Daoy (cell line): Measurements from ENCODE around the gene BSCL2. TPM values are rescaled to one million over a fixed set of nuclear protein-coding genes. Genes with fewer than 3 reads are reported as not detected.
A peak's percentile ranks its signal among the peaks of the same experiment; 100 is the strongest.
"Not testable (repeated sequence)": the region's sequence is repeated elsewhere in the genome, so short reads cannot be mapped to it uniquely, and the experiment has no call there.

Source experiments
- DNase-seq: peaks from one replicate; pipeline ENCODE4 v3.0.0-alpha.2; 2015; ENCODE audit warnings: low read depth
- total RNA-seq: library from RNA; depleted of rRNA; stranded (reverse); fragments of >200 nt; shearing (Covaris generic); gene quantifications from 2 replicates; pipeline ENCODE4 v1.2.3, GENCODE V29; 2014

BSCL2 gene
- total RNA-seq, 1 experiment from 2014 or later = 56.9 TPM

DNA sequence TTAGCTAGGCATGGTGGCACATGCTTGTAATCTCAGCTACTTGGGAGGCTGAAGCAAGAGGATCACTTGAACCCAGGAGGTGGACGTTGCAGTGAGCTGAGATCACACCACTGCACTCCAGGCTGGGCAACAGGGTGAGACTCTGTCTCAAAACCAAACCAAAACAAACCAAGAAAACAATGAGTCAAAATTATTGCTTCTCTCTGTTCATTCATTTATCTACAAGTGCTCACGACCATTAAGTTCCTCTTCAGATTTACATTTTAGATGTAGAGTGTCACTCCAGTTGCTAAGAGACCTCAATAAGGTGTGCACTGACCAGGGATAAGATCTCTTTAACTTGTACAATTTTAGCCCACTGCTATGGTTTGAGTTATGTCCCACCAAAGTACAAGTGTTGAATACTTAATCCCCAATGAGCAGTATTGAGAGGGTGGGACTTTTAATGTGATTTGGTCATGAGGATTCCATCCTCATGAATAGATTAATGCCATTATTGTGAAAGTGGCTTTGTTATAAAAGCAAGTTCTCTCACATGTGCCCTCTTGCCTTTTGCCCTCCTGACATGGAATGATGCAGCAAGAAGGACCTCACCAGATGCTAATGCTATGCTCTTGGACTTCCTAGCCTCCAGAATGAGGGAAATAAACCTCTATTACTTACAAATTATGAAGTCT is 12.2 kb upstream of the BSCL2 start:
- DNase-seq = no peak

DNA sequence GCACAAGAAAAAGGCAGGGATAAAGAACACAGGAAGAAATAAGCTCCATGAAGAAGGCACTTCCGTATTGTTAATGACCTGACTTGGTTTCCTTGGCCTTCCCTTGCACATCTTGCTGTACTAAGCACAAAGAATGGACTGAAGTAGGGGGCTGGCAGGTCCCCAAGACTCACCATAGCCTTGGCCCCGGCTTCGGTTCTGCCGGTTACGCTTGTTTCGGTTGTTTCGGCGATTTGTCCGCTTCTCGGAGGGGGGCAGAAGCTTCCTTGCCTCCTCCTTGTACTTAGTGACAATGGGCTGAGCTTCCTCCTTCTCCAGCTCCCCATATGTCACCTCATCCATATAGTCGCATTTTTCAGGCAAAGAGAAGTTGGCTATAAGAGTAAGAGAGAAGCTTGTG is 9.6 kb upstream of the BSCL2 start:
- no peak for DNase-seq

DNA sequence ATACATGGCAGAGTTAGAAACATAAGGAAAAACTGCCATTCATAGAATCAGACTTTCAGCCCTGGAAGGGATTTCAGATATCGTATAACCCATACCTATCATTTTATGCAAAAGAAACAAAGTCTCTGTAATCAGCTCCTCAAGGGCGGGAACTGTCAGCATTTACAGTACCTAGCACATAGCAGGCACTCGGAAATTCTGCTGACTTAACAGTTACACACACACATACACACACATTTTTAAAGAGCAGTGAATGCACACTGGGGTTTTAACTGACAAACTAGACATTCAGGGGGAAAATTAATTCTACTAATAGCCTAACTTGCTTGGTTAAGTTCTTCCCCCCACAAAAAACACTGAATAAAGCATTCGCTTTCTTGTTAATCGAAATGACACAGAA is 9.0 kb upstream of the BSCL2 start:
- no peak for DNase-seq

DNA sequence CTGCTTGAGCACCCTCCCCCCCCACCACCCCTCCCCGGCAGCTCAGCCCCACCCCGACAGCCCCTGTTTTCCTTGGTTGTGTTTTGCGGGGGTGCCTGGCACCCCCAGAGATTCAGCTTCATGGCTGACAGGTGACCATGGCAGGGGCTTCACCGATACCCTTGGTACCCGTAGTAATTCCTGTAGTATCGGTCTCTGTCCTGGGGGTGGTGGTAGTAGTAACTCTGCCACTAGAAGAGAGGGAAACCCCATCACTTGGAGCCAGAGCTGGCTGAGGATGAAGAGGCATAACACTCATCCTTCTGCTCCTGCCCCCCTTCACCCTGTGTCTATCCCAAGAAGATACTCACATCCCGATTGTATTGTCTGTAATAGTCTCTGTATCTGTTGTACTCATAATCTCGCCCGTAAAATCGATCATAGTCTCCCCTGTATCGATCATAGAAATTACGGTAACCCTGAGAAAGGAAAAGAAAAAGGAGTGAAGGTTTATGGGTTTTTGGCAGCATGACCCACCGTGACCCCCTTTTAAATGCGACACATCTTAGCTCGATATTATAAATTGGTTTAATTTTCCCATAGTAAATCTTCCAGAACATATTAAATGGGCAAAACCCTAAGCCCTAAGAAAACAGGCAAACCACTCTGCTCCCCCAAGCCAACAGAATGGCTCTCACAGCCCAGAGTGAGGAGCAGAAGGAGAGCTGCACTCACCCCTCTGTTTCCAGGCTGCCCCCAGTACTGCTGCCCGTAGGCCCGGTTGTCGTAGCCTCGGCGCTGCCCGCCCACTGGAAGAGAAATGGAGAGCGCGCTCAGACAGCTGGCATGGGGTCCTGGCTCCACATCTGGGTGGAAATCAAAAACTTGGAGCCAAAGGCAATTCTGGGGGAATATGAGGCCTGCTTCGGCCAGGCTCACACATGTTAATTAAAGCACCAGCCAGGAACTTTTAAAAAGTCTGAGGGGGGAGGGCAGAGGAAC is 8.2 kb upstream of the BSCL2 start:
- no peak for DNase-seq

DNA sequence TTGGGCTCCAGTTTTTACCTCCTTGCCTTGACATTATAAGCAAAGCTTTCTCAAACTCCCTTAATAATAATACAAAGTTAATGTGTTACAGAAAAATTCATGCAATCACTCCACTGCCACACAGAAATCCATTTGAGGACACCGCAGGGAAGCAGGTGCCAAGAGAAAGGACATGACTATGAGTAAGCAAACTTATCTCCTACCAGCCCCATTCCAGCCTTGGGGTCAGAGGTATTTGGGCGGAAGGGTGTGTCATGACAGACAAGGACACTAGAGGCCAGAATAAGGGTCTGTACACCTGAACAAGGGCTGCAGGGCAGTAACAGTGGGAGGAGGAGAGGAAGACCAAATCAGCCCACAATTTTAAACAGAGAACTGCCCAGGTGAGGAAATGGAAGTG is 6.1 kb upstream of the BSCL2 start:
- DNase-seq = no peak

DNA sequence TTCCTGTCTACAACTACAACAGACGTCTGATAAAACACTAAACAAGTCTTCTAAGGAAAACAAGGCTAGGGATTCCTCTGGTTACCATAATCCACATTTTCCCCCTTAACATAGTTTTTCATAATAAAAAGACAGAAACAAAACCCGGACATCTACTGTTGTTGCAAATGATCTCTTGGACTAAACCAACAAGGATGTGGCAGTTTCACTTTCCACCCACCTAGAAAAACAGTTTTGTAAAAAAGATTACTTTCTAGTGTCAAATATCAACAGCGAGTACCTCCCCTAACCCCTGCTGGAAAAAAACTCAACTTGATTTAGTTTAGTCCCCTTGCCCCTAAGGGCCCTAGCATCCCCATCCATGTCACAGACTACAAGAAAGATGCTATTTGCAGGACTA is 5.6 kb upstream of the BSCL2 start:
- no peak for DNase-seq

DNA sequence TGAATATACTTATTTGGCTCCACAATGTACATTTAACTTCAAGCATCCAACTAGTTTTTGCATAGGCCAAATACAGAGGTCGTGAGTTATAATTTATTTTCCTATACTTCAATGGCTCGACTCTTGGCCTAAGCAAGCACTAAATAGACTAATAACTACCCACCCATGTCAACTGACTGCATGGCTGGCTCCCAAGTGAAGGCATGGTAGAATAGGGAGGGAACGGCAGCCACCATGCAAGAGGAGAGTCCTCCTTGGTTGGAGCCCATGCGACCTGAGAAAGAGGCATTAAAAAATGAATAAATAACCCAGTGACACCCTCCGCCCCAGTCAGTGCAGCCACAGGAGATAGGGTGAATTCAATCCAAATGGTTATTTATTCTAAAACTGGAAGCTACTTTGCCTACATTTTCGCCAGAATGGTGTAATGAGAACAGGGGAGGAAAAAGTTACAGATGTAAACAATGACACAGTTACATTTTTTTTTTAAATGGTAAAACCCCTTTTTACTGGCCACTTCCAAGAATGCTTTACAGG is 5.1 kb upstream of the BSCL2 start:
- no peak for DNase-seq

DNA sequence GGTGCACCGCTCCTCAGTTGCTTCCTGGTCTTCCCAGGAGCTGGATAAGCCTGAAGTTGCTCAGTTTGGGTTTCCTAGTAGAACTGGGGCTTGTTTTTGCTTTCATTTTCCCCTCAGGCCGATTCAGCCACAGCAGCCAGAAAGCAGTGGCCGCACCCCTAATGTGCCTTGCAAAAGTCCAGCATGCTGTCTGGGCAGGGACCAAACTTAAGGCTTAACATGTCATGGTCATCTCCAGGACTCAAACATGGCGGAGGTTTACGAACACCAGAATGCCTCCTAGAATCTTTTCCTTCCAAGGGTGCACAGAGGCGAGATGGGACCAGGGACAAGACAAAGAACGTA is 2.7 kb upstream of the BSCL2 start:
- DNase-seq = peak; percentile 40

DNA sequence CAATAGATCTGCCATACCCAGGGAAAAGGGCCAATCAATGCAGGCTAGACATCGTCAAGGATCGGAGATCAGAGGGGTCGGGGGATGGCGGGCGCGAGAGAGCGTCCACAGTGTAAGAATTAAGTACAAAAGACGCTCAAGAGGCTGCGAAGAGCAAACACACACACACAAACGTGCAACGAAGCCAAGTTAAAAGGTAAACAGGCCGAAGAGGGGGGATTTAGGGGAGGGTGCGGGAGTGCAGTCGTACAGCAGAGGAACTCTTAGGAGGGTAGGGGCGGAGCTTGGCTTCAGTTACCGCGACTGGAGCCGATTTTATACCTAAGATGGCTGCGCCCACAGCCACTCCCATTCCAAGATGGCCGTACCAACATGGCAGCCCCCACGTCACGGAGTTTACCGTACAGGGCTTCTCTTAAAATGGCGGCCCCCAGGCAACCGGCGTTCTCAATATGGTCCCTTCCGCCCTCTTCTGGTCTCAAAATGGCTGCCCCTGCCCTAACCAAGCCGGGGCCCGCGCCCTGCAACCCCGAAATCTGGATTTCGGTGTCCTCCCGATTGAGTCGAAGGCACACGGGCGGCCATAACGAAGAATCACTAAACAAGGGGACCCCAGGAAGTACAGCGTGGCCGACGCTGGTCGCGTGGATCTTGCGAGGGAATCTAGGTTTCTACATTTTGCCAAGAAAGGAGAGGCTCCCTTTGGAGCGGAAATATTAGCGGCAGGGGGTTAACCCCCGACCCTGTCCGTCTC is 2.2 kb upstream of the BSCL2 start:
- peak; percentile 97 for DNase-seq

DNA sequence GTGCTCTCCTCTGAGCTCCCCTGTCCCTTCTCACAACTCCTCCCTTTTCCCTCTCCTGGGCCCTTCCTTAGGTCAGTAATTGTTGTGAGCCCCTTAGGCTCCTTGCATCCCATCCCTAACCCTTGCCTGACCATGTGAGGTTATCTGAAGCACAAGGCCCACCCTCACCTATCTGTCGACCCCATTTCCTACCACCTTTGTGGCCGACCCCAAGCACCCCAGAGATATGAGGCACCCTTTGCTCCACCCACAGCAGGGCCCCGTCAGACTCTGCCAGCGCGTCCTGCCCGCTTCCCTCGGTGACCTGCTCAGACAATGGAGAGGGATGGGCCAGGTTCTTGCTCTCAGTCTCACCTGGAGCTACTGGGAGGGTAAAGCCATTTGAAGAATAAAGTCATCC is 1.6 kb upstream of the BSCL2 start:
- no peak for DNase-seq

DNA sequence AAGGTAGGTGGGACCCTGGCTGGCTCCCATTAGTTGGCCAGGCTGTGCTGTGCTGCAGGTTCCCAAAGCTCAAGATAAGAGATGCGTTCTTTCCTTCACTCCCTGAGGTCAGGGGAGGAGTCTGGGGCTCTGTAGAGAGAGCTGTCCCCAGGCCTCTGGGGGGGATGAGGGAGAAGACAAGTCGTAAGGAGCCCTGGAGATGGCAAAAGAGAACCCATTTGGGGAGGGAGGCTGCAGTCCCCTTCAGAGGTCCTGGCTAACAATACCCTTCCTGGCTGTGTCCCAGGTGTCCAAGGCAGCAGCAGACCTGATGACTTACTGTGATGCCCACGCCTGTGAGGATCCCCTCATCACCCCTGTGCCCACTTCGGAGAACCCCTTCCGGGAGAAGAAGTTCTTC is 1.2 kb upstream of the BSCL2 start:
- no peak for DNase-seq

DNA sequence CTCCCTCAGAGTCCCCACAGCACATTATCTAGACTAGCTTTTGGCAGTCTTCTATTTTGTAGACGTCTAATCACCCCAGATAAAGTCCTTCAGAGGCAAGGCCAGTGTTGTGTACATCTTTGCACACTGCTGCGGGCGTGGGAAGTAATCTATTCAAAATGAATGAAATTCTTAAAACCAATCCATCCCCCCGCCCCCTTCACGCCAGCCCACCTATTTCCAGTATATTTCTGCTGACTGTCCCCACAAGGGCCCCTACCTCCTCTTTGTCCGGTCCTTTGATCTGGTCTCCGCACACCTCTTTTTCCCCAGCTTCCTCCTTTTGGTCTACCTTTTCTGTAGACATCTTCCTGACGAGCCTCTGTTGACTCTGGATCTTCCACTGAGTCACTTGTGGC is 375 bp downstream of the BSCL2 start:
- no peak for DNase-seq

DNA sequence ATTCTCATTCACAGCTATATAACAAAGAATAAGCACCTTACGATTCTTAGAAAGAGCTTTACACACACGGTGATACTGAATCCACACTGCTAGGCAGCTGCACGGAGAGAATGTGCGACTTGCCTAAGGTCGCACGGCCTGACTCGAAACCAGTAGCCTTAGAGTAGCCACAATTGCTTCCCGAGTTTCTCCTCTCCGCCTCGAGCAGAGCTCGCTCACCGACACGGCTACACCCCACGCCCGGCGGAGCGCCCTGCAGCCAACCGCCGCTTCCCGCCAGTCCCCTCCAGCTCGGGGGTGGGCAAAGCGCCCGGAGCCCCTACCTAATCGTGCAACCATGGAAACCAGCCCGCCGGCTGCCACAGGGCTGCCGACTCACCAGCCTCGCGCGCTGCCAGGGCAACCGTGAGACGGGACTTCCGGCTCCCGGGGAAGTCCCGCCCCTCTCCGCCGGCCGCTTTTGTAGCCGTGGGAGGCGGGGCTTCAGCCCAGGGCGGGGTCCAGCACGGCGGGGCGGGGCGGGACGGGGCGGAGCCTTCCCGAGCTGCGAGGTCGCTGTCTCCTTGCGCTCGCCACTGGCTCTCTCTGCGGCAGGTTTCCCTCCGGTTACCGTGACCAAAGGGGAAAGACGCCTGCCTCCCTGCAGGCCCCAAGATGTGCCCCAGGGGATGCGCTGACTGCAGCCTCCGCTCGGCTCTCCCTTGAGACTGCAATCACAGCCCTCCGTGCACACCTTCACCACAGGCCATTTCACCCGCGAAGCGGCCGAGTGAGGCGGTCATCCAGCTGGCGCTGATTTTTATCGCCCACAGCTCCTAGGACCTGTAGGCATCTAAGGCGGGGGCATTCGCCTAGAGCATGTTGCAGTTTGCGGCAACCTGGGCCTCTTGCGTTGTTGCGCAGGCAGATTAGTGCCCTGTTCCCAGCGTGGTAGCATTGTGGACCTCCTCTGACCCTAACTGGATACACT is 1.1 kb downstream of the BSCL2 start:
- DNase-seq = peak; percentile 97

DNA sequence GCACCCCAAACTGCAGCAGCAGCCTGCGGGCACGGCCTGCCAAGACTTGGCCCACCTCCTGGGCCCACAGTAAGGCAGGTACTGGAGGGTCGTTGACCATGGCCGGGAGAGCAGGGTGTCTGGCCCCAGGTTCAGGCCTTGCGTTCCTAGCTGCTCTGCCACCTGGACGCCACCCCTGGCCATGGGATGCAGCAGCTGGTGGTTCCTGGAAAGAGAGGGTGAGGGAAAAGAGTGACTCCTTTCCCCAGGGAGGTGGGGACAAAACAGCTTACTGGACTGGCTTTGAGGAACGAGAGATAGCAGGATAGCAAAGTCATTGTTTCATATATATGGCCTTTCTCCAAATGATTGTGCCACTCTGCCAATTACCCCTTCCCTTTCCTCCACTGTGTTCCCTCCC is 1.8 kb downstream of the BSCL2 start:
- no peak for DNase-seq

DNA sequence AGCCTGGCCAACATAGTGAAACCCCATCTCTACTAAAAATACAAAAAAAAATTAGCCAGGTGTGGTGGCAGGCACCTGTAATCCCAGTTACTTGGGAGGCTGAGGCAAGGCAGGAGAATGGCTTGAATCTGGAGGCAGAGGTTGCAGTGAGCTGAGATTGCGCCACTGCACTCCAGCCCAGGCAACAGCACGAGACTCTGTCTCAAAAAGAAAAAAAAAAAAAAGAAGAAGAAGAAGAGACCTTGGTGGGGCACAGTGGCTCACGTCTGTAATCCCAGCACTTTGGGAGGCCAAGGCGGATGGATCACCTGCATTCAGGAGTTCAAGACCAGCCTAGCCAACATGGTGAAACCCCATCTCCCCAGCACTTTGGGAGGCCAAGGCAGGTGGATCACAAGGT is 3.3 kb downstream of the BSCL2 start:
- DNase-seq = not testable (repeated sequence)

DNA sequence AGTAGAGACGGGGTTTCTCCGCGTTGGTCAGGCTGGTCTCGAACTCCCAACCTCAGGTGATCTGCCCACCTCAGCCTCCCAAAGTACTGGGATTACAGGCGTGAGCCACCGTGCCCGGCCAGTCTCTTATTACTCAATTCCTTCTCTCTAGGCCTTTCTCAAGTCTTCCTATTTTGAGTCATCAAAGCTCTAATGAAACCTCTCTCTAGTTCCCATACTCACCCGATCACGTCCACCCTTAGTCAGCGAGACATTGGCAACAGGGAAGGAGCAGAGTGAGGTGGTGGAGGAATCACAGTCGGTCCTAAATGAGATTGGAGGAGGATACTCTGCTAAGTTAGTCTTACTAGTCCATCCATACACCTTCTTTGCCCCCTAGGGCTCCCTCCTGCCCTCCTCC is 5.0 kb downstream of the BSCL2 start:
- DNase-seq = no peak

DNA sequence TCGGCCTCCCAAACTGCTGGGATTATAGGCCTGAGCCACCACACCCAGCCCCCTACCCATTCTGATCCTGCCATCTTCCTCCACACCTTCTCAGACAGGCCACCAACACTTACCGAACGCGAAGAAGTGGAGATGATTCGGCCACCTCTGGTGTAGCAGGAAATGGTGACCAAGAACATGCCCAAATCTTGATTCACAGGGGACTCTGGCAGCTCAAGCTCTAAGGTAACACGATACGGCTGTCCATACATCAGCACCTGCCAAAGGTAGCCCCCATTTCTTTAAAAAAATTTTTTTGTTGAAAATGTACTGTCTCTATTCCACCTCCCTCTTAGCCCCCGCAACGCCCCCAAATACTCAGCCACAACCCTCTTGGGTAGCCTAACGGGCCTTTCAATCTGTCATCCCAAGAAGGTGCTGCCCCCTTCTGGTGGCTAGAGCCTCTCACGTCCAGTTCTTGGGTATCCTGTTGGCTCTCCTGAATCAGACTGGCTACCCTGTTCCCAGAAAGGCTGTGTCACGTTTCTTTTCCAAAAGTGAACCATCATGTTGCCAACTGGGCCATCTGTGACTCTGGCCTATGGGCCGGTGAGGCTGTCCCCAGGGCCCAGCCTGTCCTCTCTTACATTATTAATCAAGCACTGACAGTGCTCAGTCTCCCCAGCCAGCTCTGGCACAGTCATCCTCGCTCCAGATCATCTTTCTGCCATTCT is 12.6 kb downstream of the BSCL2 start:
- peak; percentile 78 for DNase-seq

DNA sequence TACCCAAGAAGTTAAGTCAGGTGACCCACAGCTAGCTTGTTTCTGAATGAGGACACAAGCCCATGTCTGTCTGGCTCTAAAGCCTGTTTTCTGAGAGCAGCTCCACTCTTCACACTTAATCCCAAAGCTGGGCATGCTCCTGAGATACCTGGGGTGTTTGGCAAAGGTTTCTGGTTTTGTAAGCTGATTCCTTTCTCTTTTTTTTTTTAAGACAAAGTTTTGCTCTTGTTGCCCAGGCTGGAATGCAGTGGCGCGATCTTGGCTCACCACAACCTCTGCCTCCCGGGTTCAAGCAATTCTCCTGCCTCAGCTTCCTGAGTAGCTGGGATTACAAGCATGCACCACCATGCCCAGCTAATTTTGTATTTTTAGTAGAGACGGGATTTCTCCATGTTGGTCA is 13.6 kb downstream of the BSCL2 start:
- not testable (repeated sequence) for DNase-seq

DNA sequence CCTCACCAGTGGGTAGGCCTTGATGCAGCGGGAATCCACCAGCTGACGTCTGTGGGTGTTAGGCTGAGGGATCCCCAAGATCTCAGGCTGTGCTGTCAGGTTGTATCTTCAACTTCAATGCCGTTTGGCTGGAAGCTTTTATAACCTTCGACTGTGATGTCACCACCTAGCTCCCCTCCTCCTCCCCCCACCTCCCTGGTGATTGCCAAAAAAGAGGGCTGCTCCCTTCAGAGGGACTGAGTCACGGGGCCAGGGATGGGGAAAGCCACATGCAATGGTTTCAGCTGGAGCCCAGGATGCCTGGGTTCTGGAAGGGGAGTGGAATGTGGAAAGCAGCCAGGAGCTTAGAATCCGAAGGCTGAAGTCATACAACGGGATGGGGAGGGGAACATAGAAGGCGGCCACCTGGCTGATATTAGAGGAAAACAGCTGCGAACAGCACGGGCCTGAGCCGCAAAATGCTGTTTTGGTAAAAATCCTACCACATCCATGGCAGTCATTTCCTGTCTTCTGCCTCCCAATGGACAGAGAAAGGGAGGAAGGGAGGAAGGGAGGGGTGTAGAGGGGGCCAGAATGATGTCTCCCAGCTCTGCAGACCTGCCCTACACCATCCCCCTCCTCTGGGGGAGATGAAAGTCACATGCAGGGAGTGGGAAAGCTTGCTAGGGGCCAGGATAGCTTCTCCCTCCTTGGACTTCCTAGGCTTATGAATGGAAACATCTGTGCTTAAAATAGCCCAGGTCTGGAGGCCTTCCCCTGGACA is 17.6 kb downstream of the BSCL2 start, which contains the start of gene LRRN4CL:
LRRN4CL (minus strand) TSS at position 110 of the 763 bp plus-strand sequence. CDS start 1,022 bp downstream, outside the sequence.
- no peak for DNase-seq
